ENCODE data around the gene FBL. TPM values are rescaled to one million over a fixed set of nuclear protein-coding genes. Genes with fewer than 3 reads are reported as not detected.
A peak's percentile ranks its signal among the peaks of the same experiment; 100 is the strongest.
"Not testable (repeated sequence)": the region's sequence is repeated elsewhere in the genome, so short reads cannot be mapped to it uniquely, and the experiment has no call there.

FBL gene
- total RNA-seq: 250 and 271 TPM in 2 replicates
- long read RNA-seq, partial matches to known transcripts: 2 of 5 reads
- long read RNA-seq, other reads (novel, unspliced or antisense): 2 of 5 reads

DNA sequence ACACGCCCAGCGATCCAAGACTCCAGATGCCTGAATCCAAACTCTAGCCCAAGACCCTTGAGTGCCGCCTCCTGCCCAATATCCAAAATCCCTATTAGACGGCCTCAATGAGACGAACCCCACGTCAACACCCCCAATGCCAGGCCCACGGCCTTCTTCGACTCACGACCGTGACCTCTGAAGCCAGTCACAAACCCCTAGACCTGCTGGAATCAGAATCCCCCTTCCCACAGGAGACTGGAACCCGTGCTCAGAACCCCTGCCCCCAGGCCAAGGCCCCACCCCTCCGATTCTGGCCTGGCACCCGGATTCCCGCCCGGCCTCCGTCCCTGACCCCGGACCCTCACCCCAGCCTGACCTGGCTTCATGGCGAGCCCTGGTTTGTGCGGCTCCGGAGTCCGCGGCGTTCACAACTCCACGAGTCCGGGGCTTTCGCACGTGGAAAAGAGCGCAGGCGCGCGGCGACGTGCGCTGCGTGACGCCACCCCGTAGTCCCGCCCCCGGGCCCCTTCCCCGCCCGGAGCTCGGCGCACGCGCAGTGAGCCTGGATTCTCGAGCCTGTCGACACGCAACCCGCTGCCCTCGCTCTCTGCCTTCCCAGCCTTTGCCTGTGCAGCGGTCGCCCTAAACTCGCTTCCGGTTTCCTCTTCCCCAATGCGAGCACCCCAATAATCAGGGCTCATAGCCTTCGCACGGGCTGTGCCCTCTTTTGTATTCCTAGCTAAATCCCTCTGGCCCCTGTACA lies at the start of gene FBL:
Gene FBL, minus strand, starts transcription at position 447 of the 745 bp plus-strand sequence. Its CDS starts 79 bp downstream, at position 368.
- H3K9me3 Mint-ChIP-seq (ENCODE audit: low read depth): no peaks in the 10 kb centered on the region
- peak; percentile 97 for DNase-seq (ENCODE audit: low spot score, unreplicated experiment)
- peak within 1 kb of the TSS; percentile 92 for H3K4me3 Mint-ChIP-seq (ENCODE audit: low read depth)
- H3K36me3 Mint-ChIP-seq (ENCODE audit: insufficient read depth): peaks cover 2% of the 10 kb centered on the region
- TF ChIP-seq, protein P1, sequence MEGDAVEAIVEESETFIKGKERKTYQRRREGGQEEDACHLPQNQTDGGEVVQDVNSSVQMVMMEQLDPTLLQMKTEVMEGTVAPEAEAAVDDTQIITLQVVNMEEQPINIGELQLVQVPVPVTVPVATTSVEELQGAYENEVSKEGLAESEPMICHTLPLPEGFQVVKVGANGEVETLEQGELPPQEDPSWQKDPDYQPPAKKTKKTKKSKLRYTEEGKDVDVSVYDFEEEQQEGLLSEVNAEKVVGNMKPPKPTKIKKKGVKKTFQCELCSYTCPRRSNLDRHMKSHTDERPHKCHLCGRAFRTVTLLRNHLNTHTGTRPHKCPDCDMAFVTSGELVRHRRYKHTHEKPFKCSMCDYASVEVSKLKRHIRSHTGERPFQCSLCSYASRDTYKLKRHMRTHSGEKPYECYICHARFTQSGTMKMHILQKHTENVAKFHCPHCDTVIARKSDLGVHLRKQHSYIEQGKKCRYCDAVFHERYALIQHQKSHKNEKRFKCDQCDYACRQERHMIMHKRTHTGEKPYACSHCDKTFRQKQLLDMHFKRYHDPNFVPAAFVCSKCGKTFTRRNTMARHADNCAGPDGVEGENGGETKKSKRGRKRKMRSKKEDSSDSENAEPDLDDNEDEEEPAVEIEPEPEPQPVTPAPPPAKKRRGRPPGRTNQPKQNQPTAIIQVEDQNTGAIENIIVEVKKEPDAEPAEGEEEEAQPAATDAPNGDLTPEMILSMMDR (IDR thresholded peaks at IDR 0.05; ENCODE audit: unreplicated experiment): no peak
- H3K27me3 Mint-ChIP-seq: peaks cover 3% of the 10 kb centered on the region
- H3K4me1 Mint-ChIP-seq (ENCODE audit: low read depth): peaks cover 33% of the 10 kb centered on the region
- H3K27ac Mint-ChIP-seq: peak within 1 kb of the TSS; percentile 93

GRCh38 chr19:39895096-39895495 lies 48.9 kb upstream of the FBL start:
- H3K27ac Mint-ChIP-seq; H3K4me3 Mint-ChIP-seq (ENCODE audit: low read depth); DNase-seq (ENCODE audit: low spot score, unreplicated experiment); H3K36me3 Mint-ChIP-seq (ENCODE audit: insufficient read depth); H3K9me3 Mint-ChIP-seq (ENCODE audit: low read depth); H3K27me3 Mint-ChIP-seq; H3K4me1 Mint-ChIP-seq (ENCODE audit: low read depth): not testable (repeated sequence)

- not testable (repeated sequence) for DNase-seq (ENCODE audit: low spot score, unreplicated experiment); H3K27me3 Mint-ChIP-seq; H3K36me3 Mint-ChIP-seq (ENCODE audit: insufficient read depth); H3K4me1 Mint-ChIP-seq (ENCODE audit: low read depth); H3K9me3 Mint-ChIP-seq (ENCODE audit: low read depth); H3K4me3 Mint-ChIP-seq (ENCODE audit: low read depth); H3K27ac Mint-ChIP-seq
Measured at GRCh38 chr19:39894236-39894606, 48.0 kb upstream of the FBL start.

GRCh38 chr19:39893366-39894235 lies 47.4 kb upstream of the FBL start:
- H3K4me3 Mint-ChIP-seq (ENCODE audit: low read depth); H3K9me3 Mint-ChIP-seq (ENCODE audit: low read depth); DNase-seq (ENCODE audit: low spot score, unreplicated experiment); H3K4me1 Mint-ChIP-seq (ENCODE audit: low read depth); H3K27me3 Mint-ChIP-seq; H3K27ac Mint-ChIP-seq; H3K36me3 Mint-ChIP-seq (ENCODE audit: insufficient read depth): not testable (repeated sequence)

- not testable (repeated sequence) for DNase-seq (ENCODE audit: low spot score, unreplicated experiment); H3K36me3 Mint-ChIP-seq (ENCODE audit: insufficient read depth); H3K27ac Mint-ChIP-seq; H3K9me3 Mint-ChIP-seq (ENCODE audit: low read depth); H3K4me1 Mint-ChIP-seq (ENCODE audit: low read depth); H3K4me3 Mint-ChIP-seq (ENCODE audit: low read depth); H3K27me3 Mint-ChIP-seq
Measured at GRCh38 chr19:39892506-39892902, 46.3 kb upstream of the FBL start.

GRCh38 chr19:39891660-39892505 lies 45.7 kb upstream of the FBL start:
- H3K4me1 Mint-ChIP-seq (ENCODE audit: low read depth); H3K4me3 Mint-ChIP-seq (ENCODE audit: low read depth); H3K36me3 Mint-ChIP-seq (ENCODE audit: insufficient read depth); H3K9me3 Mint-ChIP-seq (ENCODE audit: low read depth); H3K27me3 Mint-ChIP-seq; H3K27ac Mint-ChIP-seq: not testable (repeated sequence)
- TF ChIP-seq, protein P1 (IDR thresholded peaks at IDR 0.05; ENCODE audit: unreplicated experiment): peak; percentile 9
- DNase-seq (ENCODE audit: low spot score, unreplicated experiment): peak; percentile 32
